HepG2 (cell line): Measurements from ENCODE around the gene HYAL1.

ENCODE experiments used
- CENPX ChIP-seq: sonication (generic); formaldehyde crosslinking; IDR thresholded peaks from 2 replicates; pipeline ENCODE4 v1.9.0; 2021; ENCODE audit warnings: mild to moderate bottlenecking, missing genetic modification reagents, moderate library complexity
- EZH2 ChIP-seq: conservative IDR thresholded peaks from 2 replicates; pipeline ENCODE4 v1.6.1; 2012; ENCODE audit warnings: mild to moderate bottlenecking, low read depth, low read length, moderate library complexity
- HMG20B ChIP-seq: conservative IDR thresholded peaks from 2 replicates; pipeline ENCODE4 v1.6.1; 2016; ENCODE audit warnings: missing genetic modification reagents, missing compliant biosample characterization
- KLF6 ChIP-seq: IDR thresholded peaks from 2 replicates; pipeline ENCODE4 v1.8.0; 2016; ENCODE audit warnings: missing biosample characterization, missing genetic modification reagents
- MXI1 ChIP-seq: IDR thresholded peaks from 3 replicates; pipeline ENCODE4 v1.6.1; 2012; ENCODE audit warnings: low read depth, low read length, inconsistent platforms, borderline replicate concordance
- PAWR ChIP-seq: sonication (generic); formaldehyde crosslinking; IDR thresholded peaks from 2 replicates; pipeline ENCODE4 v1.4.0; 2020; ENCODE audit warnings: missing genetic modification reagents, mild to moderate bottlenecking, borderline replicate concordance
- SMC3 ChIP-seq: IDR thresholded peaks from 2 replicates; pipeline ENCODE4 v1.6.1; 2011; ENCODE audit warnings: low read length, improper control_type of control experiment
- TAF1 ChIP-seq: sonication (generic); formaldehyde crosslinking; IDR thresholded peaks from 2 replicates; pipeline ENCODE4 v1.4.0; 2020; ENCODE audit warnings: missing genetic modification reagents
- TP53 ChIP-seq: sonication (generic); formaldehyde crosslinking; conservative IDR thresholded peaks from 2 replicates; pipeline ENCODE4 v1.4.0; 2020; ENCODE audit warnings: missing genetic modification reagents
- ZNF17 ChIP-seq: sonication (generic); formaldehyde crosslinking; IDR thresholded peaks from 2 replicates; pipeline ENCODE4 v1.5.0; 2020; ENCODE audit warnings: mild to moderate bottlenecking, missing genetic modification reagents
- TF ChIP-seq, protein P1 (sequence below): sonication (generic); formaldehyde crosslinking; IDR thresholded peaks from 2 replicates; pipeline ENCODE4 v1.4.0; 2020; ENCODE audit warnings: missing genetic modification reagents
- TF ChIP-seq, protein P2 (sequence below): sonication (generic); formaldehyde crosslinking; IDR thresholded peaks from 2 replicates; pipeline ENCODE4 v1.5.0; 2020; ENCODE audit warnings: mild to moderate bottlenecking, missing genetic modification reagents, moderate library complexity

DNA sequence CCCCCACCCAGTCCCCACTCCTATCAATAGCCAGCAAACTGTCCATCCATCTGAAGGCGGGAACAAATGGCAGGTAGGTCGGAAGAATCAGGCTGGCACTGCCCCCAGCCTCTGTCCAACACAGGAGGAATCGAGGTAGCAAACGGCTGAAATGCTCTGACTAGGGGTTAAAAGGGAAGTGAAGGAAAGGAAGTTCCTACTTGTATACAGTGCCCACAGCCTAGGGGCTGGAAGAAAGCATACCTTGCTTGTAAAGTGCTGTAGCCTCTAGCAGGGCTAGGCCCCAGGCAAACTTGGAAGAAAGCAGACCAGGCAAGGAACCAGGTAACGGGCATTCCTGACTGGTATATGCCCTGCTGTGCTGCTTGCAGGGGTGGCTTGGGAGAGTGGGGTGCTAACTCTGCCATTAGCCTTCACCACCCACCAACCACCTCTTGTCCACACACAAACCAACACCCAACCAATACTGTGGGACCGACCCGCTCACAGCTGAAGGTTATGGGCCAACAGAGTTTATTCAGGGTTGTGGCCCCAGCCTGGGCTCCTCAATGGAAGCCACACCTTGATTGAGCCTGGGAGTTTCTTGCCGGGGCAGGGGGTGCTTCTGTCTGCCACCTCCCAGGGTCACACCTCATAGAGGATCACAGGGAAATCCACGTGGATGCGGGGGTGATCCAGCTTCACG is 22.3 kb upstream of the HYAL1 start:
- TF ChIP-seq, protein P1, sequence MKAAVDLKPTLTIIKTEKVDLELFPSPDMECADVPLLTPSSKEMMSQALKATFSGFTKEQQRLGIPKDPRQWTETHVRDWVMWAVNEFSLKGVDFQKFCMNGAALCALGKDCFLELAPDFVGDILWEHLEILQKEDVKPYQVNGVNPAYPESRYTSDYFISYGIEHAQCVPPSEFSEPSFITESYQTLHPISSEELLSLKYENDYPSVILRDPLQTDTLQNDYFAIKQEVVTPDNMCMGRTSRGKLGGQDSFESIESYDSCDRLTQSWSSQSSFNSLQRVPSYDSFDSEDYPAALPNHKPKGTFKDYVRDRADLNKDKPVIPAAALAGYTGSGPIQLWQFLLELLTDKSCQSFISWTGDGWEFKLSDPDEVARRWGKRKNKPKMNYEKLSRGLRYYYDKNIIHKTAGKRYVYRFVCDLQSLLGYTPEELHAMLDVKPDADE (CRISPR knock-in tag) = no peak
- TF ChIP-seq SMC3 = no peak
- TF ChIP-seq MXI1 = no peak
- TF ChIP-seq KLF6 (CRISPR knock-in tag) = no peak
- TF ChIP-seq, protein P2, sequence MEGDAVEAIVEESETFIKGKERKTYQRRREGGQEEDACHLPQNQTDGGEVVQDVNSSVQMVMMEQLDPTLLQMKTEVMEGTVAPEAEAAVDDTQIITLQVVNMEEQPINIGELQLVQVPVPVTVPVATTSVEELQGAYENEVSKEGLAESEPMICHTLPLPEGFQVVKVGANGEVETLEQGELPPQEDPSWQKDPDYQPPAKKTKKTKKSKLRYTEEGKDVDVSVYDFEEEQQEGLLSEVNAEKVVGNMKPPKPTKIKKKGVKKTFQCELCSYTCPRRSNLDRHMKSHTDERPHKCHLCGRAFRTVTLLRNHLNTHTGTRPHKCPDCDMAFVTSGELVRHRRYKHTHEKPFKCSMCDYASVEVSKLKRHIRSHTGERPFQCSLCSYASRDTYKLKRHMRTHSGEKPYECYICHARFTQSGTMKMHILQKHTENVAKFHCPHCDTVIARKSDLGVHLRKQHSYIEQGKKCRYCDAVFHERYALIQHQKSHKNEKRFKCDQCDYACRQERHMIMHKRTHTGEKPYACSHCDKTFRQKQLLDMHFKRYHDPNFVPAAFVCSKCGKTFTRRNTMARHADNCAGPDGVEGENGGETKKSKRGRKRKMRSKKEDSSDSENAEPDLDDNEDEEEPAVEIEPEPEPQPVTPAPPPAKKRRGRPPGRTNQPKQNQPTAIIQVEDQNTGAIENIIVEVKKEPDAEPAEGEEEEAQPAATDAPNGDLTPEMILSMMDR (CRISPR knock-in tag) = no peak
- TF ChIP-seq TP53 (CRISPR knock-in tag) = no peak
- no peak for TF ChIP-seq CENPX
- TF ChIP-seq EZH2 = no peak
- TF ChIP-seq ZNF17 (CRISPR knock-in tag) = no peak
- TF ChIP-seq PAWR = no peak
- no peak for TF ChIP-seq TAF1 (CRISPR knock-in tag)
- TF ChIP-seq HMG20B = no peak
